GM12878 (cell line): ENCODE data around the gene GPRIN1. TPM values are rescaled to one million over a fixed set of nuclear protein-coding genes. Genes with fewer than 3 reads are reported as not detected.

ENCODE experiments used
- ASH2L ChIP-seq: fragments of 300-600, 200-600 bp; sonication (generic); IDR thresholded peaks from 2 replicates; pipeline ENCODE4 v1.6.1; 2017; ENCODE audit warnings: low read depth, mild to moderate bottlenecking, borderline replicate concordance
- CREM ChIP-seq: IDR thresholded peaks from 2 replicates; pipeline ENCODE4 v1.6.1; 2014; ENCODE audit warnings: antibody characterized with exemption, low read depth
- CTCF ChIP-seq, 3 experiments: IDR thresholded peaks in 2 of 3; conservative IDR thresholded peaks in 1 of 3; 2 replicates each; pipeline ENCODE4 v1.5.1; 2011; ENCODE audit warnings: low read depth in 3 of 3, low read length in 3 of 3, mild to moderate bottlenecking in 3 of 3, control low read depth in 2 of 3, moderate library complexity in 2 of 3, inconsistent platforms in 1 of 3, mixed read lengths in 1 of 3; ENCODE audit not compliant: control insufficient read depth in 2 of 3, insufficient read depth in 1 of 3; ENCODE audit errors: extremely low read depth in 1 of 3
- FOXK2 ChIP-seq: fragments of 450-650 bp; IDR thresholded peaks from 2 replicates; pipeline ENCODE4 v1.6.1; 2017; ENCODE audit warnings: mild to moderate bottlenecking, moderate library complexity
- FOXM1 ChIP-seq: IDR thresholded peaks from 2 replicates; pipeline ENCODE4 v1.6.1; 2012; ENCODE audit warnings: low read depth, mild to moderate bottlenecking, inconsistent platforms, low read length, moderate library complexity
- MXI1 ChIP-seq: fragments of 150-350 bp; IDR thresholded peaks from 2 replicates; pipeline ENCODE4 v1.6.1; 2011; ENCODE audit warnings: low read depth, mild to moderate bottlenecking, inconsistent platforms, low read length, improper control_type of control experiment
- NFIC ChIP-seq: IDR thresholded peaks from 2 replicates; pipeline ENCODE4 v1.6.1; 2012; ENCODE audit warnings: low read depth, mild to moderate bottlenecking, inconsistent platforms, low read length, moderate library complexity
- NFYB ChIP-seq: IDR thresholded peaks from 2 replicates; pipeline ENCODE4 v1.6.1; 2011; ENCODE audit warnings: low read depth, mild to moderate bottlenecking, low read length, improper control_type of control experiment, moderate library complexity; ENCODE audit not compliant: insufficient read depth
- SMAD5 ChIP-seq: IDR thresholded peaks from 2 replicates; pipeline ENCODE4 v1.6.1; 2016; ENCODE audit warnings: antibody characterized with exemption, low read depth
- ZBTB4 ChIP-seq: fragments of 450-650 bp; formaldehyde crosslinking; IDR thresholded peaks from 2 replicates; pipeline ENCODE4 v1.4.0; 2022; ENCODE audit warnings: mild to moderate bottlenecking, moderate library complexity
- polyA plus RNA-seq, 11 experiments: library from polyadenylated mRNA; depleted of rRNA in 4 of 11; unstranded in 6 of 11; stranded (reverse) in 5 of 11; fragments of >200 nt; fragmentation: Nextera tagmentation in 4 of 11; fragmentation: Illumina TruSeq in 1 of 11; extraction: Ambion mirVana in 4 of 11; extraction: Trizol in 1 of 11; gene quantifications; 1 replicate in 1 of 11; 2 replicates in 10 of 11; pipeline versions ENCODE4 v1.2.1 to v1.2.3, GENCODE V29; 2011 to 2016; ENCODE audit warnings: inconsistent platforms in 2 of 11, missing spikeins in 2 of 11, low read depth in 1 of 11
- total RNA-seq, 4 experiments: library from RNA; depleted of rRNA in 3 of 4; stranded (reverse); fragments of >200 nt in 3 of 4; fragmentation: Illumina TruSeq in 1 of 4; extraction: Trizol in 1 of 4; gene quantifications; 2 replicates each; pipeline versions ENCODE4 v1.2.1 to v1.2.3, GENCODE V29; 2013 to 2021
- TF ChIP-seq, protein P1 (sequence below): fragments of 450-650 bp; formaldehyde crosslinking; IDR thresholded peaks from 2 replicates; pipeline ENCODE4 v1.5.0; 2022; ENCODE audit warnings: mild to moderate bottlenecking, missing genetic modification characterization
- TF ChIP-seq, protein P2 (sequence below): fragments of 450-650 bp; formaldehyde crosslinking; IDR thresholded peaks from 2 replicates; pipeline ENCODE4 v1.4.0; 2020; ENCODE audit warnings: mild to moderate bottlenecking, moderate library complexity
- TF ChIP-seq, protein P3 (sequence below): fragments of 450-650 bp; IDR thresholded peaks from 2 replicates; pipeline ENCODE4 v1.6.1; 2018; ENCODE audit warnings: borderline replicate concordance, mild to moderate bottlenecking; ENCODE audit not compliant: partially characterized antibody

The GPRIN1 gene
- total and polyA plus RNA-seq, 10 of the 15 experiments (the other 5 are each of a cell fraction or from before 2014, with no cell fraction given) = 0.52 to 16.3 (median 4.5) TPM

GRCh38 chr5:176573564-176574296, 36.2 kb downstream of the GPRIN1 start (continued):
- TF ChIP-seq SMAD5 (no peak), CREM (no peak), FOXK2 (no peak), FOXM1 (no peak), ASH2L (no peak), NFYB (no peak), NFIC (no peak), CTCF (IDR thresholded peaks at IDR 0.05 in 2 of 3, conservative IDR thresholded peaks at IDR 0.05 in 1 of 3; ENCODE audit: control insufficient read depth in 2 of 3, extremely low read depth in 1 of 3, insufficient read depth in 1 of 3, low read depth in 3 of 3, low read length in 3 of 3) (peak; percentile 78 to 86 (median 80)), ZBTB4 (no peak), MXI1 (no peak)
- TF ChIP-seq, protein P1, sequence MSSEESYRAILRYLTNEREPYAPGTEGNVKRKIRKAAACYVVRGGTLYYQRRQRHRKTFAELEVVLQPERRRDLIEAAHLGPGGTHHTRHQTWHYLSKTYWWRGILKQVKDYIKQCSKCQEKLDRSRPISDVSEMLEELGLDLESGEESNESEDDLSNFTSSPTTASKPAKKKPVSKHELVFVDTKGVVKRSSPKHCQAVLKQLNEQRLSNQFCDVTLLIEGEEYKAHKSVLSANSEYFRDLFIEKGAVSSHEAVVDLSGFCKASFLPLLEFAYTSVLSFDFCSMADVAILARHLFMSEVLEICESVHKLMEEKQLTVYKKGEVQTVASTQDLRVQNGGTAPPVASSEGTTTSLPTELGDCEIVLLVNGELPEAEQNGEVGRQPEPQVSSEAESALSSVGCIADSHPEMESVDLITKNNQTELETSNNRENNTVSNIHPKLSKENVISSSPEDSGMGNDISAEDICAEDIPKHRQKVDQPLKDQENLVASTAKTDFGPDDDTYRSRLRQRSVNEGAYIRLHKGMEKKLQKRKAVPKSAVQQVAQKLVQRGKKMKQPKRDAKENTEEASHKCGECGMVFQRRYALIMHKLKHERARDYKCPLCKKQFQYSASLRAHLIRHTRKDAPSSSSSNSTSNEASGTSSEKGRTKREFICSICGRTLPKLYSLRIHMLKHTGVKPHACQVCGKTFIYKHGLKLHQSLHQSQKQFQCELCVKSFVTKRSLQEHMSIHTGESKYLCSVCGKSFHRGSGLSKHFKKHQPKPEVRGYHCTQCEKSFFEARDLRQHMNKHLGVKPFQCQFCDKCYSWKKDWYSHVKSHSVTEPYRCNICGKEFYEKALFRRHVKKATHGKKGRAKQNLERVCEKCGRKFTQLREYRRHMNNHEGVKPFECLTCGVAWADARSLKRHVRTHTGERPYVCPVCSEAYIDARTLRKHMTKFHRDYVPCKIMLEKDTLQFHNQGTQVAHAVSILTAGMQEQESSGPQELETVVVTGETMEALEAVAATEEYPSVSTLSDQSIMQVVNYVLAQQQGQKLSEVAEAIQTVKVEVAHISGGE = no peak
- TF ChIP-seq, protein P2, sequence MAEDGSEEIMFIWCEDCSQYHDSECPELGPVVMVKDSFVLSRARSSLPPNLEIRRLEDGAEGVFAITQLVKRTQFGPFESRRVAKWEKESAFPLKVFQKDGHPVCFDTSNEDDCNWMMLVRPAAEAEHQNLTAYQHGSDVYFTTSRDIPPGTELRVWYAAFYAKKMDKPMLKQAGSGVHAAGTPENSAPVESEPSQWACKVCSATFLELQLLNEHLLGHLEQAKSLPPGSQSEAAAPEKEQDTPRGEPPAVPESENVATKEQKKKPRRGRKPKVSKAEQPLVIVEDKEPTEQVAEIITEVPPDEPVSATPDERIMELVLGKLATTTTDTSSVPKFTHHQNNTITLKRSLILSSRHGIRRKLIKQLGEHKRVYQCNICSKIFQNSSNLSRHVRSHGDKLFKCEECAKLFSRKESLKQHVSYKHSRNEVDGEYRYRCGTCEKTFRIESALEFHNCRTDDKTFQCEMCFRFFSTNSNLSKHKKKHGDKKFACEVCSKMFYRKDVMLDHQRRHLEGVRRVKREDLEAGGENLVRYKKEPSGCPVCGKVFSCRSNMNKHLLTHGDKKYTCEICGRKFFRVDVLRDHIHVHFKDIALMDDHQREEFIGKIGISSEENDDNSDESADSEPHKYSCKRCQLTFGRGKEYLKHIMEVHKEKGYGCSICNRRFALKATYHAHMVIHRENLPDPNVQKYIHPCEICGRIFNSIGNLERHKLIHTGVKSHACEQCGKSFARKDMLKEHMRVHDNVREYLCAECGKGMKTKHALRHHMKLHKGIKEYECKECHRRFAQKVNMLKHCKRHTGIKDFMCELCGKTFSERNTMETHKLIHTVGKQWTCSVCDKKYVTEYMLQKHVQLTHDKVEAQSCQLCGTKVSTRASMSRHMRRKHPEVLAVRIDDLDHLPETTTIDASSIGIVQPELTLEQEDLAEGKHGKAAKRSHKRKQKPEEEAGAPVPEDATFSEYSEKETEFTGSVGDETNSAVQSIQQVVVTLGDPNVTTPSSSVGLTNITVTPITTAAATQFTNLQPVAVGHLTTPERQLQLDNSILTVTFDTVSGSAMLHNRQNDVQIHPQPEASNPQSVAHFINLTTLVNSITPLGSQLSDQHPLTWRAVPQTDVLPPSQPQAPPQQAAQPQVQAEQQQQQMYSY = no peak
- TF ChIP-seq, protein P3, sequence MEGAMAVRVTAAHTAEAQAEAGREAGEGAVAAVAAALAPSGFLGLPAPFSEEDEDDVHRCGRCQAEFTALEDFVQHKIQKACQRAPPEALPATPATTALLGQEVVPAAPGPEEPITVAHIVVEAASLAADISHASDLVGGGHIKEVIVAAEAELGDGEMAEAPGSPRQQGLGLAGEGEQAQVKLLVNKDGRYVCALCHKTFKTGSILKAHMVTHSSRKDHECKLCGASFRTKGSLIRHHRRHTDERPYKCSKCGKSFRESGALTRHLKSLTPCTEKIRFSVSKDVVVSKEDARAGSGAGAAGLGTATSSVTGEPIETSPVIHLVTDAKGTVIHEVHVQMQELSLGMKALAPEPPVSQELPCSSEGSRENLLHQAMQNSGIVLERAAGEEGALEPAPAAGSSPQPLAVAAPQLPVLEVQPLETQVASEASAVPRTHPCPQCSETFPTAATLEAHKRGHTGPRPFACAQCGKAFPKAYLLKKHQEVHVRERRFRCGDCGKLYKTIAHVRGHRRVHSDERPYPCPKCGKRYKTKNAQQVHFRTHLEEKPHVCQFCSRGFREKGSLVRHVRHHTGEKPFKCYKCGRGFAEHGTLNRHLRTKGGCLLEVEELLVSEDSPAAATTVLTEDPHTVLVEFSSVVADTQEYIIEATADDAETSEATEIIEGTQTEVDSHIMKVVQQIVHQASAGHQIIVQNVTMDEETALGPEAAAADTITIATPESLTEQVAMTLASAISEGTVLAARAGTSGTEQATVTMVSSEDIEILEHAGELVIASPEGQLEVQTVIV = no peak
